H9 (cell line): ENCODE data around the gene B3GAT3. TPM values are rescaled to one million over a fixed set of nuclear protein-coding genes. Genes with fewer than 3 reads are reported as not detected.

Experiments
- DNase-seq: peaks from one replicate; pipeline ENCODE4 v3.0.0-alpha.2; 2017
- H2AFZ ChIP-seq: one replicate; pipeline ENCODE4 v1.6.1; 2013; ENCODE audit warnings: mild to moderate bottlenecking, low read length, control low read depth, moderate library complexity
- H2AK5ac ChIP-seq: 2 replicates; pipeline ENCODE4 v1.6.1; 2013; ENCODE audit warnings: low read length, control low read depth, mixed read lengths; ENCODE audit not compliant: insufficient read length
- H2BK120ac ChIP-seq: one replicate; pipeline ENCODE4 v1.6.1; 2013; ENCODE audit warnings: low read depth, mild to moderate bottlenecking, low read length, control low read depth, inconsistent platforms; ENCODE audit not compliant: poor library complexity, severe bottlenecking
- H2BK12ac ChIP-seq: 2 replicates; pipeline ENCODE4 v1.6.1; 2013; ENCODE audit warnings: low read length, control low read depth, mixed read lengths, low read depth; ENCODE audit not compliant: insufficient read length
- H2BK15ac ChIP-seq: 2 replicates; pipeline ENCODE4 v1.6.1; 2013; ENCODE audit warnings: low read depth, low read length, control low read depth
- H2BK20ac ChIP-seq: one replicate; pipeline ENCODE4 v1.6.1; 2013; ENCODE audit warnings: low read depth, mild to moderate bottlenecking, low read length, control low read depth, inconsistent platforms; ENCODE audit not compliant: poor library complexity, severe bottlenecking
- H2BK5ac ChIP-seq: 2 replicates; pipeline ENCODE4 v1.6.1; 2013; ENCODE audit warnings: low read length, control low read depth, mixed read lengths; ENCODE audit not compliant: insufficient read length
- H3K14ac ChIP-seq: 2 replicates; pipeline ENCODE4 v1.6.1; 2013; ENCODE audit warnings: low read length, control low read depth; ENCODE audit not compliant: insufficient read depth
- H3K18ac ChIP-seq: 2 replicates; pipeline ENCODE4 v1.6.1; 2013; ENCODE audit warnings: low read depth, mild to moderate bottlenecking, mixed read lengths, low read length, control low read depth; ENCODE audit not compliant: insufficient read length
- H3K23ac ChIP-seq: 2 replicates; pipeline ENCODE4 v1.6.1; 2013; ENCODE audit warnings: low read length, control low read depth, mixed read lengths, low read depth; ENCODE audit not compliant: insufficient read length
- H3K23me2 ChIP-seq: 2 replicates; pipeline ENCODE4 v1.6.1; 2013; ENCODE audit warnings: low read depth, mild to moderate bottlenecking, mixed read lengths, low read length, control low read depth; ENCODE audit not compliant: insufficient read length, poor library complexity, severe bottlenecking
- H3K27ac ChIP-seq: 2 replicates; pipeline ENCODE4 v1.5.1; 2013; ENCODE audit warnings: low read length, control low read depth, mixed read lengths, low read depth; ENCODE audit not compliant: insufficient read length
- H3K27me3 ChIP-seq: 2 replicates; pipeline ENCODE4 v1.6.1; 2013; ENCODE audit warnings: low read length, control low read depth, inconsistent platforms; ENCODE audit not compliant: insufficient read depth
- H3K4ac ChIP-seq: 2 replicates; pipeline ENCODE4 v1.6.1; 2013; ENCODE audit warnings: low read depth, mild to moderate bottlenecking, control low read depth, inconsistent platforms, low read length, moderate library complexity
- H3K4me1 ChIP-seq: 2 replicates; pipeline ENCODE4 v1.6.1; 2013; ENCODE audit warnings: low read length, control low read depth, inconsistent platforms; ENCODE audit not compliant: insufficient read depth
- H3K4me2 ChIP-seq: 2 replicates; pipeline ENCODE4 v1.6.1; 2013; ENCODE audit warnings: low read length, control low read depth, mixed read lengths; ENCODE audit not compliant: insufficient read length, insufficient read depth
- H3K56ac ChIP-seq: 2 replicates; pipeline ENCODE4 v1.6.1; 2013; ENCODE audit warnings: low read depth, mild to moderate bottlenecking, mixed read lengths, low read length, control low read depth; ENCODE audit not compliant: insufficient read length
- H3K79me1 ChIP-seq: 2 replicates; pipeline ENCODE4 v1.6.1; 2013; ENCODE audit warnings: low read depth, mild to moderate bottlenecking, moderate library complexity, low read length, control low read depth, inconsistent platforms; ENCODE audit not compliant: insufficient read depth, poor library complexity, severe bottlenecking
- H3K79me2 ChIP-seq: 2 replicates; pipeline ENCODE4 v1.6.1; 2013; ENCODE audit warnings: low read length, control low read depth, inconsistent platforms; ENCODE audit not compliant: insufficient read depth
- H3K9ac ChIP-seq: 2 replicates; pipeline ENCODE4 v1.6.1; 2013; ENCODE audit warnings: low read length, control low read depth, mixed read lengths; ENCODE audit not compliant: insufficient read length; ENCODE audit errors: extremely low read depth
- H3K9me3 ChIP-seq: one replicate; pipeline ENCODE4 v1.6.1; 2013; ENCODE audit warnings: low read depth, low read length, inconsistent platforms; ENCODE audit not compliant: control insufficient read depth
- H3T11ph ChIP-seq: one replicate; pipeline ENCODE4 v1.6.1; 2013; ENCODE audit warnings: mild to moderate bottlenecking, low read length, control low read depth, inconsistent platforms
- H4K20me1 ChIP-seq: one replicate; pipeline ENCODE4 v1.6.1; 2013; ENCODE audit not compliant: control insufficient read depth, insufficient read length, insufficient read depth
- H4K5ac ChIP-seq: 2 replicates; pipeline ENCODE4 v1.6.1; 2013; ENCODE audit warnings: low read depth, mild to moderate bottlenecking, mixed read lengths, low read length, control low read depth; ENCODE audit not compliant: insufficient read length
- H4K8ac ChIP-seq: replicated peaks from 2 replicates; pipeline ENCODE4 v1.6.1; 2013; ENCODE audit warnings: low read length, control low read depth, mixed read lengths, low read depth; ENCODE audit not compliant: insufficient read length
- H4K91ac ChIP-seq: 2 replicates; pipeline ENCODE4 v1.6.1; 2013; ENCODE audit warnings: low read depth, mild to moderate bottlenecking, moderate library complexity, mixed read lengths, low read length, control low read depth; ENCODE audit not compliant: insufficient read length
- H3K27ac Mint-ChIP-seq, 3 experiments: 2 replicates in 2 of 3; 3 replicates in 1 of 3; pipeline ENCODE4 v1.8.0; 2020 to 2021; ENCODE audit warnings: mixed read lengths in 3 of 3, mild to moderate bottlenecking in 1 of 3, moderate library complexity in 1 of 3
- H3K27me3 Mint-ChIP-seq: 2 replicates; pipeline ENCODE4 v1.8.0; 2021; ENCODE audit warnings: low read depth, mild to moderate bottlenecking, moderate library complexity, mixed read lengths
- H3K36me3 Mint-ChIP-seq, 3 experiments: 2 replicates in 2 of 3; 3 replicates in 1 of 3; pipeline ENCODE4 v1.8.0; 2020 to 2021; ENCODE audit warnings: low read depth in 3 of 3, mixed read lengths in 3 of 3; ENCODE audit not compliant: insufficient read depth in 1 of 3
- H3K4me1 Mint-ChIP-seq, 2 experiments: 2 replicates each; pipeline ENCODE4 v1.8.0; 2020; ENCODE audit warnings: mixed read lengths in 2 of 2
- H3K4me3 Mint-ChIP-seq, 2 experiments: 2 replicates in 1 of 2; 3 replicates in 1 of 2; pipeline ENCODE4 v1.8.0; 2020 to 2021; ENCODE audit warnings: mild to moderate bottlenecking in 2 of 2, mixed read lengths in 2 of 2, moderate library complexity in 1 of 2
- H3K9me3 Mint-ChIP-seq, 2 experiments: 2 replicates in 1 of 2; 3 replicates in 1 of 2; pipeline ENCODE4 v1.8.0; 2020; ENCODE audit warnings: mild to moderate bottlenecking in 2 of 2, mixed read lengths in 2 of 2, moderate library complexity in 1 of 2
- CTCF ChIP-seq: fragments of 200-600 bp; sonication (generic); conservative IDR thresholded peaks from 3 replicates; pipeline ENCODE4 v1.8.0; 2021; ENCODE audit warnings: antibody characterized with exemption, mild to moderate bottlenecking
- WGBS: extraction: QIAGEN DNeasy Blood & Tissue Kit; methylation state at CpG from one replicate; pipeline ENCODE4 v1.1.7; 2013; ENCODE audit warnings: missing lambda C conversion rate, low lambda C conversion rate, mixed read lengths; ENCODE audit not compliant: insufficient read length; ENCODE audit errors: extremely low coverage; 5-methylcytosine and 5-hydroxymethylcytosine counted together
- total RNA-seq: library from RNA; stranded (reverse); gene quantifications from 2 replicates; pipeline ENCODE4 v1.2.1, GENCODE V29; 2021

B3GAT3 gene
- total RNA-seq, 1 experiment from 2014 or later, result 30.8 TPM

GRCh38 chr11:62600367-62601121 lies 21.2 kb downstream of the B3GAT3 start:
- Histone ChIP-seq H3K4ac (no peak overlapping the region; the same call in 1 of the 2 replicates), H3K18ac (no peak overlapping the region), H3K9ac (peak overlapping the region; percentile 84), H4K8ac (no peak overlapping the region), H2AFZ (no peak overlapping the region), H3K9me3 (no peaks in the 10 kb centered on the region), H3K56ac (no peak overlapping the region), H2BK5ac (no peak overlapping the region), H4K91ac (no peak overlapping the region), H4K5ac (no peak overlapping the region), H2AK5ac (no peak overlapping the region), H2BK15ac (no peak overlapping the region), H2BK20ac (no peak overlapping the region), H3K27ac (no peak overlapping the region), H4K20me1 (peaks cover 2% of the 10 kb centered on the region), H3K27me3 (peaks cover 12% of the 10 kb centered on the region; the same call in 1 of the 2 replicates), H3K4me2 (peak overlapping the region; percentile 71), H2BK12ac (no peak overlapping the region), H3K14ac (peak overlapping the region; percentile 96), H3K23ac (no peak overlapping the region), H3K4me1 (peaks cover 8% of the 10 kb centered on the region), H3K23me2 (peaks cover 4% of the 10 kb centered on the region), H2BK120ac (no peak overlapping the region), H3T11ph (no peak overlapping the region), H3K79me1 (no peaks in the 10 kb centered on the region), H3K79me2 (no peaks in the 10 kb centered on the region; the same call in 1 of the 2 replicates)
- no CpG with 5 or more reads among the region's 26 CpGs for WGBS
- Mint-ChIP-seq H3K27me3 (peaks cover 34% of the 10 kb centered on the region), H3K4me3 (peak overlapping the region; percentile 90 to 93), H3K4me1 (peaks cover 42 to 54% of the 10 kb centered on the region in 2 experiments), H3K27ac (peak overlapping the region in 2 of 3 experiments; percentile 84 to 86; a peak in 5 of 7 replicates), H3K36me3 (peaks cover 52 to 62% (median 57%) of the 10 kb centered on the region in 3 experiments), H3K9me3 (no peaks in the 10 kb centered on the region)
- no peak for DNase-seq
- TF ChIP-seq CTCF, result no peak
